AML-193 (cell line): ENCODE results near the gene GAGE2A.
"Not testable (repeated sequence)": the region's sequence is repeated elsewhere in the genome, so short reads cannot be mapped to it uniquely, and the experiment has no call there.

Source experiments
- DNase-seq, 2 experiments: peaks; one replicate each; lab custom pipeline; 2025; lab: John Stamatoyannopoulos, UW

Gene GAGE2A

DNA sequence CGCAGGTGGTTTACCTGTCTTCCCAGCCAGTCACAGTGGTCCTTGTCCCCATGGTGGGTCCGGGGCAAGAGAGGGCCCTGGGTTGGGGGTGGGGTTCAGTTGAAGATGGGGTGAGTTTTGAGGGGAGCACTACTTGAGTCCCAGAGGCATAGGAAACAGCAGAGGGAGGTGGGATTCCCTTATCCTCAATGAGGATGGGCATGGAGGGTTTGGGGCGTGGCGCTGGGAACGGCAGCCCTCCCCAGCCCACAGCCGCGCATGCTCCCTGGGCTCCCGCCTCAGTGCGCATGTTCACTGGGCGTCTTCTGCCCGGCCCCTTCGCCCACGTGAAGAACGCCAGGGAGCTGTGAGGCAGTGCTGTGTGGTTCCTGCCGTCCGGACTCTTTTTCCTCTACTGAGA is at the start of gene GAGE2A:
Gene GAGE2A (plus strand): TSS at position 301 of the 400 bp plus-strand sequence. CDS start 1,155 bp downstream, outside the sequence.
- not testable (repeated sequence) for DNase-seq

GRCh38 chrX:49541433-49541832 is 47.9 kb upstream of the GAGE2A start, which contains the start of gene GAGE12D:
TSS of gene GAGE12D (plus strand) at chrX:49541733. CDS start at chrX:49542888, 1,155 bp downstream.
- not testable (repeated sequence) for DNase-seq

DNA sequence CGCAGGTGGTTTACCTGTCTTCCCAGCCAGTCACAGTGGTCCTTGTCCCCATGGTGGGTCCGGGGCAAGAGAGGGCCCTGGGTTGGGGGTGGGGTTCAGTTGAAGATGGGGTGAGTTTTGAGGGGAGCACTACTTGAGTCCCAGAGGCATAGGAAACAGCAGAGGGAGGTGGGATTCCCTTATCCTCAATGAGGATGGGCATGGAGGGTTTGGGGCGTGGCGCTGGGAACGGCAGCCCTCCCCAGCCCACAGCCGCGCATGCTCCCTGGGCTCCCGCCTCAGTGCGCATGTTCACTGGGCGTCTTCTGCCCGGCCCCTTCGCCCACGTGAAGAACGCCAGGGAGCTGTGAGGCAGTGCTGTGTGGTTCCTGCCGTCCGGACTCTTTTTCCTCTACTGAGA is 38.3 kb upstream of the GAGE2A start, which contains the start of gene GAGE12E:
Gene GAGE12E (plus strand): TSS at position 301 of the 400 bp plus-strand sequence. CDS start 1,155 bp downstream, outside the sequence.
- not testable (repeated sequence) for DNase-seq

DNA sequence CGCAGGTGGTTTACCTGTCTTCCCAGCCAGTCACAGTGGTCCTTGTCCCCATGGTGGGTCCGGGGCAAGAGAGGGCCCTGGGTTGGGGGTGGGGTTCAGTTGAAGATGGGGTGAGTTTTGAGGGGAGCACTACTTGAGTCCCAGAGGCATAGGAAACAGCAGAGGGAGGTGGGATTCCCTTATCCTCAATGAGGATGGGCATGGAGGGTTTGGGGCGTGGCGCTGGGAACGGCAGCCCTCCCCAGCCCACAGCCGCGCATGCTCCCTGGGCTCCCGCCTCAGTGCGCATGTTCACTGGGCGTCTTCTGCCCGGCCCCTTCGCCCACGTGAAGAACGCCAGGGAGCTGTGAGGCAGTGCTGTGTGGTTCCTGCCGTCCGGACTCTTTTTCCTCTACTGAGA is 28.8 kb upstream of the GAGE2A start, which contains the start of gene GAGE12F:
Gene GAGE12F (plus strand): TSS at position 301 of the 400 bp plus-strand sequence. CDS start 1,155 bp downstream, outside the sequence.
- not testable (repeated sequence) for DNase-seq

- DNase-seq: not testable (repeated sequence)
Measured at GRCh38 chrX:49568728-49569127, 20.6 kb upstream of the GAGE2A start.

DNA sequence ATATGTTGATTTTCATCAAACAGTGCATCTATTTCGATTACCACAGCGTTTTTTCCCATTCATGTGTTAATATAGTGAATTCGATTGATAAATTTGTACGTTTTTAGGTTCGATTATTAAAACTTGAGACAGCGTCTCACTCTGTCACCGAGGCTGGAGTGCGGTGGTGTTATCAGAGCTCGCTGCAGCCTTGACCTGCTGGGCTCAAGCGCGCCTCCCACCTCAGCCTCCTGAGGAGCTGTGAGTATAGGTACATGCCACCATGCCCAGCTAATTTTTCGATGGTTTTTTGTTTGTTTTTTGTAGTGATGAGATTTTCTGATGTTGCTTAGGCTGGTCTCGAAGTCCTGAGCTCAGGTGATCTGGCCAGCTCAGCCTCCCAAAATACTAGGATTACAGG is 20.1 kb upstream of the GAGE2A start:
- not testable (repeated sequence) for DNase-seq

- DNase-seq: not testable (repeated sequence)
Measured at GRCh38 chrX:49570100-49570499, 19.2 kb upstream of the GAGE2A start, which contains the start of gene GAGE12G. TSS of gene GAGE12G (plus strand) at chrX:49570400. CDS start at chrX:49571555, 1,155 bp downstream.

DNA sequence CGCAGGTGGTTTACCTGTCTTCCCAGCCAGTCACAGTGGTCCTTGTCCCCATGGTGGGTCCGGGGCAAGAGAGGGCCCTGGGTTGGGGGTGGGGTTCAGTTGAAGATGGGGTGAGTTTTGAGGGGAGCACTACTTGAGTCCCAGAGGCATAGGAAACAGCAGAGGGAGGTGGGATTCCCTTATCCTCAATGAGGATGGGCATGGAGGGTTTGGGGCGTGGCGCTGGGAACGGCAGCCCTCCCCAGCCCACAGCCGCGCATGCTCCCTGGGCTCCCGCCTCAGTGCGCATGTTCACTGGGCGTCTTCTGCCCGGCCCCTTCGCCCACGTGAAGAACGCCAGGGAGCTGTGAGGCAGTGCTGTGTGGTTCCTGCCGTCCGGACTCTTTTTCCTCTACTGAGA is 9.6 kb upstream of the GAGE2A start, which contains the start of gene GAGE12H:
Gene GAGE12H (plus strand): TSS at position 301 of the 400 bp plus-strand sequence. CDS start 1,155 bp downstream, outside the sequence.
- not testable (repeated sequence) for DNase-seq

DNA sequence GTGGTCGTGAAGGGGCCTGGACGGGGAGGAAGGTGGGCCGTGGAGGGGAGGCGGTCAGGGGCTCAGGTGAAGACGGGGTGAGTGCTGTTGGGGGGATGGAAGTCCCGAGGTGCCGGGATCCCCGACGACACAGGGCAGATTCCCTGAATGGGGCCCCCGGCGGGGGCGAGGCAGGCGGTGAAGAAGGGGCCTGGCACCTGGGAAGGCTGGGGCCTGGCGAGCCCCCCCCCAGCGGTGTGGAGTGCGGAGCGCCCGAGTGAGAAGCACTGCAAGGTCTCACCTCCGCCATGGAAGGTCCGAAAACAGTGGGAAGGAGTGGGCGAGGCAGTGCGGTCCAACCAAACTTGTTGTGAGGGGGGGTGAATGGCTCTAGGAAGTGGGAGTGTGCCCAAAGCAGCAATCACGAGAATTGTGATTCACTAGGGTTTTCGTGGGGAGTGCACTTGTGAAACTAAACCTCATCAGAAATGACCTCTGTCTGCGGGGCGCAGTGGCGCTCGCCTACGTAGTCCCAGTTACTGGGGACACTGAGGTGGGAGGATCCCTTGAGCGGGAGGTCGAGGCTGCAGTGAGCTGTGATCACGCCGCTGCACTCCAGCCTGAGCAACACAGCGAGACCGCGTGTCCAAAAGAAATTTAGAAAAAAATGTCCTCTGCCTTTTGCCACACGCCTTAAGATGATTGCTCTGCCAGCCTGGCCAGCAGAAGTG is 628 bp downstream of the GAGE2A start:
- DNase-seq: not testable (repeated sequence)

DNA sequence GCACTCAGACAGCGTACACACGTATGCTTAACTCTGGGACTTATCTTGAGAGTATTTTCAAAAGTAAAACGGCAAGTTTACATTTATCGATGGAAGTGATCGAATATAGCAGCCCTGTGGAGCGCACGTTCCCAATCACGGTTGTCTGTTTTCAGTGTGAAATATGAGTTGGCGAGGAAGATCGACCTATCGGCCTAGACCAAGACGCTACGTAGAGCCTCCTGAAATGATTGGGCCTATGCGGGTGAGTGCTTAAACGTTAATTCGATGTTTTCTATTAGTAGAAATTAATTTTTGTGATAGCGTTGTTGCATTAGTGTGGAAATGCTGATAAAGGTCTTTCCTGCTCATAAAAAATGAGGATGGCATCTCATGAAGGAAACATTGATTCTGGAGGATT is 1.2 kb downstream of the GAGE2A start:
- not testable (repeated sequence) for DNase-seq

DNA sequence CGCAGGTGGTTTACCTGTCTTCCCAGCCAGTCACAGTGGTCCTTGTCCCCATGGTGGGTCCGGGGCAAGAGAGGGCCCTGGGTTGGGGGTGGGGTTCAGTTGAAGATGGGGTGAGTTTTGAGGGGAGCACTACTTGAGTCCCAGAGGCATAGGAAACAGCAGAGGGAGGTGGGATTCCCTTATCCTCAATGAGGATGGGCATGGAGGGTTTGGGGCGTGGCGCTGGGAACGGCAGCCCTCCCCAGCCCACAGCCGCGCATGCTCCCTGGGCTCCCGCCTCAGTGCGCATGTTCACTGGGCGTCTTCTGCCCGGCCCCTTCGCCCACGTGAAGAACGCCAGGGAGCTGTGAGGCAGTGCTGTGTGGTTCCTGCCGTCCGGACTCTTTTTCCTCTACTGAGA is 9.4 kb downstream of the GAGE2A start, which contains the start of gene GAGE1:
Gene GAGE1 (plus strand): TSS at position 301 of the 400 bp plus-strand sequence. CDS start 1,155 bp downstream, outside the sequence.
- not testable (repeated sequence) for DNase-seq

- DNase-seq: no peak
Measured at GRCh38 chrX:49610718-49611310, 21.5 kb downstream of the GAGE2A start.

DNA sequence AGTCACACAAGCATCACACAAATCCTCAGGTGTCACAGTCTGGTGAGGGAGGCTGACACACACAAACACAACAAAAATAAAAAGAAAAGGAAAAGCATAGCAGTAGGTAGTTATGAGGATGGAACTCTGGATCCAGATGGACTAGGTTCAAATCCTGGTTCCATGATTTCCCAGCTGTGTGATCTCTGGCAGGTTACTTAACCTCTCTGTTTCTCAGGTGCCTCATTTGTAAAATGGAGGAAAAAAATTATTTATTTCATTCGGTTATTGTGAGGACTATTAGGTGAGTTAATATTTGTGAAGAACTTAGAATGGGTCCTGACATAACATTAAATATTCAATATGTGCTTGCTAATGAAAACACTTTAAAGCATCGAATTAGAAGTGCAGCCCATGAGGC is 29.3 kb downstream of the GAGE2A start:
- DNase-seq: no peak

DNA sequence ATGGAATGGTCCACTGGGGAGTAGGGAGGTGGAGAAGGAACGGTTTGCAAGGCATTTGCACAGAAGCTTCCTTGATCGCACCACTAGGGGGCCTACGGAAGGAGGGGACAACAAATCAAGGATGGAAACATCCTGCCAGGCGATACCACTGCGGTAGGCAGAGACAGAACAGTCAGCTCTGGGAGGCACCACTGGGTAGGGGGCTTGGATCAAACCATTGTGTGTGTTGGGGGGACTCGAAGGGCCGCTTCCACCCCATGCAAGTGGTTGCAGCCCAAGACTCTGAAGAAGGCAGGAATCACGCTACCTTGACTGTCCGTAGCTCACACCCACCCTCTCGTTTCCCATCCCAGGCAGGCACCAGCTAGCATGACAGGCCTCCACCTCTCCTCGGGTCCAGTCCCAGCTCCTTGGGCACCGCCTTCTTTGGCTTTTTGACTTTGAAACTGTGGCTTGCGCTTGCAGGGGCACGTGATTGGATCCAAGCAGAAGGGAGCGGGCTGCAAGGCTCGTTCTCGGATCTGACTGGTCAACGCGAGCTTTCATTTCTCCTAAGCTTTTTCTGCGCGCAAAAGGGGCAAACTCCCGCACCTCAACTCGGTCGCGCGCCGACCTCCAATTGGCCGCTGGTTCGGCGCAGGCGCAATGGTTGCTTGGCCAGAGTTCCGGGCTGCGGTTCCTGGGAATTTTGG is 37.9 kb downstream of the GAGE2A start:
- no peak for DNase-seq

- no peak for DNase-seq
Measured at GRCh38 chrX:49644991-49645637, 55.8 kb downstream of the GAGE2A start.
